ENCODE data around the gene GLCCI1. TPM values are rescaled to one million over a fixed set of nuclear protein-coding genes. Genes with fewer than 3 reads are reported as not detected.

The GLCCI1 gene
- 4.0 TPM for total RNA-seq
- long read RNA-seq, partial matches to known transcripts, result 0 of 3 reads
- long read RNA-seq, other reads (novel, unspliced or antisense), result 3 of 3 reads

DNA sequence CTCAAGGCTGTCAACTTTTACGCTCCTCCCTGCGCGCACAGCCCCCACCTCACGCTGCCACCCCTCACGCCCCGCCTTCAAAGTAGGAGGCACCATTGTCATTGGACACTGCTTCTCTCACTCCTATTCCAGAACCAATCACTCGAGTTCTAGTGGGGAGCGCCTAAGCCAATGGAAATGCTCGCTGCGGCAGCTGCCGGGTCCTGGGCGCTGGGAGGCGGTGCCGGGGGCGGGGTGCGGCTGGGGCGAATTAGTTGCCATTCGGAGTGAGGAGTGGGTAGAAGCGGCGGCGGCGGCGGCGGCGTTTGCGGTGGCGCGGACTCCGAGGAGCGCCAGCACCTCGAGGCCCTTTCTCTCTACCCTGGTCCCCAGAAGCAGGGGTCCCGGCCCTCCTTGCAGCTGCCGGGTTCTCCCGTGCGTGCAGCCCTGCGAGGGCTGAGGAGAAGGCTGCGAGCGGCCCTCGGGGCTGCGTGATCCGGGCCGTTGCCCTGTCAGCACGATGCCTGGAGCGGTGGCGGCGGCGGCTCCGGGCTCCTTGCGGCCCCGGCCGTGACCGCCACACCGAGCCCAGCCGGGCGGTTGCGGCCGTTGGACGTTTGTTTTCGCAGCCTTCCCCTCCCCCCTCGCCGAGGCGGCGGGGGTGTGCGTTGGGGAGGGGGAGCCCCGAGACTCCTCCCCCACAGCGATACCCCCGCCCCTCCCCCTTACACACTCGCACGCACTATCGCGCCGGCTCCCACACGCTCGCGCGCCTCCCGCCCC, at the start of gene GLCCI1:
TSS of gene GLCCI1 (plus strand) at position 253 of the 762 bp plus-strand sequence. CDS start 555 bp downstream, outside the sequence.
- ATAC-seq (ENCODE audit: poor library complexity) (peak; percentile 99), DNase-seq (peak; percentile 97)
- intact Hi-C loops (cut with DNase I), result no loop called here

DNA sequence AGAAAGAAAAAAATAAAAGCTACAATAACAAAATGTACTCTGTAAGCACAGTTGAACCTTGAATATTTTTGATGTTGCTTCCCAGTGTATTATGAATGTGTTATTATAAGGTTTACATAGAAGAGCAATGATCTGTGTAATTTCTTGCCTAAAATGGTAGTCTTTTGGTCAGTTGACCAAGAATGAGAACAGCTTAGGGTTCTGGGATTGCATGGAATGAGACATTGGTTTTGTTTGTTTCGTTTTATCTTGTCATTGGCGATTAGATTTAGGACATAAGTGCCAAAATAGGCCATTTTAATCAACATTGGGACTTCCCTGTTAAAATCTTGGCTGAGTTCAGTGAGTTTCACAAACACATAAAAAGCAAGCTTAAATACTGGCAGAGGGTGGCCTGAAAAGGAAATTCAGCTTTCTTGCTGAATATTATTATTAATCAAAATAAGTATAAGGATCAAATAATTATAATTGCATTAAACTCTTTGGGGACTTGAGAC, 49.1 kb upstream of the GLCCI1 start:
- no peak for ATAC-seq (ENCODE audit: poor library complexity)
- no peak for DNase-seq
- intact Hi-C loops (cut with DNase I), result no loop called here

DNA sequence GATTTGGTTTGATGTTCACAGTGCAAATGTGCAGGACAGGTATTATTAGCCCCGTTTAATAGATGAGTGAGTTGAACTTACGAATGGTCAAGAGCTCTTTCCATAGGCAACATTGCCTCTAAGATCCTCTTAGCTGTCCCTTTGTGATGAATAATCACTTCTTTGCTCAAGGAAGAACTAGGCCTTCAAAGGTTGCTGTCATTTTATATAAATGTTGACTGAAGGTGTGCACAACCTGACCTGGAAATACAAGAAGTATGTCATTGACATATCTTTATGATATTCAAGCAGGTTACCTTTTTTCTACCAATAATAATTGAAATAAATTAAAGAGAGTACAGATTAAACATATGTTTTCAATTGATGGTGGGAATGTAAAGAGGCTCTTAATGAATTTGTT, 48.5 kb upstream of the GLCCI1 start:
- intact Hi-C loops (cut with DNase I), result no loop called here
- ATAC-seq (ENCODE audit: poor library complexity) (no peak), DNase-seq (no peak)

DNA sequence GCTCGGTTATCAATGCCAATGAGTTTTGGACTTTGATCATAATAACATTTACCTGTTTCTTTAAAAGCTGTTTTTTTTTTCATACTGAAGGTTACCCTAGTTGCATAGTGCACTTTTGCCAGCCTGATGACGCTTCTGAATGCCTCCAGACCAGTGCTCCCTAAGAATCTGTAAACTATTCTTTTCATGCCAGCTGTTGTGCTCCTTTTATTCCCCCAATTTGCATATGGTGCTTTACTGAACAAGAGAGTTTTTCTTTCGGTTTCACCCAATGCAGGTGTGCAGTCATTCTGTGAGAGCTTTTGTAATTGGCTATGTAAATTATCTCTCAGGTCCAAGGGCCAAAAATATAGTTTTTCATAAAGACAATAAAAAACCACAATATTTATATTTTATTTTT, 48.1 kb upstream of the GLCCI1 start:
- intact Hi-C loops (cut with DNase I), result no loop called here
- no peak for DNase-seq
- ATAC-seq (ENCODE audit: poor library complexity), result no peak

DNA sequence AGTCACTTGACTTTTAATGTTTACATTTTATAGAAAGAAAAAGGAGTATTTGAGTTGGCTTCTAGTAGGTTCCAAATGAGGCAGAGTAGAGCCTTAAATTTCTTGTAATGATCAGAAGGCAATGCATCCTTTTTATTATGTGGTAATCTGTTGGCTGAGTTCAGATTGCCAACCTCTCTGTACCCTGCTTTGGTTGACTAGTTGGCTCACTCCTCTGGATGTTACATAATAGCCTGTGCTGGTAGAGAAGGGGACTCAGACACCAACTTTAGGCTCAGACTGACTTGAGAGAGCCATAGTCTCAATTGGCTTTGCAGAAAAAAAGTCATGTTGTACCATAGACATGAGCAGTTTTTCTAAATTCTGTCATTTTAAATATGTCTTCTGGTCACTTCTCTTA, 46.8 kb upstream of the GLCCI1 start:
- ATAC-seq (ENCODE audit: poor library complexity), result no peak
- intact Hi-C loops (cut with DNase I), result no loop called here
- DNase-seq, result no peak

DNA sequence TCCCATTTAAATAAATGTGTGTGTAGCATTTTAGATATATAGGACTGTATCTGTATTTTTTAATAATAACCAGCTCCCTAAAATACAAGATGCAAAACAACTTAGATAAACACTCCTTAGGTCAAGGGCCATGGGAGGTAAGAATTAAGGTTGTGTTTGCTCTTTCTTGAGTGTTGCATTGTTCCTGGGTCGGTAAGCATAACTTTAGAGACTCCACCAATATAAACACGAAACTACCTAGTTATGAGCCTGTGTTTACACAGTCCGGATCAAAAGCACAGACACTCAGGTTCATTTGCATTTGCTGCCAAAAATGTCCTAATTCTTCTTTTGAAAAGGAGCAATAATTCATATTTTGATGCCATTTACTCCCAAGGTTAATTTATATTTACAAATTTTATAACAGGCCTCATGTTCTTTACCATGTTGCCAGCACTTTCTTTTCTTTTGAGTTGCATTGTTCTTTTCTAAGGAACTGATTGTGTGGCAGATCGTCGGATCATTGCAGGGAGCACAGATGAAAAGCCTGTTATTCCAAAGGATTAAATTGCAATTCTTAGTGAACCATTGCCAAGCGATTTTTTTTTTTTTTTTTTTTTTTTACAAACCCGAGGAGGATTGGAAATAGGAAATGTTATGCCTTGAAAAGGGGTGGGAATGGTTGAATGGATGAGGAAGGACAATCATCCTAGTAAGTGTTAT, 45.8 kb upstream of the GLCCI1 start:
- intact Hi-C loops (cut with DNase I), result no loop called here
- DNase-seq (no peak), ATAC-seq (ENCODE audit: poor library complexity) (no peak)

DNA sequence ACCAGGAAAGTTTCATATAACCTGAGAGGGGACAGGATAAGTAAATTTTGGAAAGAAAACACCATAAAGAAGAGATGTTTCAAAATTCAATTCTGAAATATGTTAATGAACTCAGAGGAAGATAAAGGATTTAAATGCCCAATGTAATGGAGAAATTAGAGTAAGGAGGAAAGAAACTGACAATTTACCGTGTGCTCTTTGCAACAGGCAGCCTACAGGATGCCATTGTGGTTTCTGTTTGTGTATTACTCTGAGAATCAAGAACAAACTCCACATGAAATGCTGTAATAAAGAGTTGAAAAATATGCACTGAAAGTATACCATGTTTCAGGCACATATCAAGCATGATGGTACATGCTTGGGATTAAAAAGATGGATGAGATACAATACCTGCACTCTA, 44.8 kb upstream of the GLCCI1 start:
- DNase-seq, result no peak
- no peak for ATAC-seq (ENCODE audit: poor library complexity)
- intact Hi-C loops (cut with DNase I), result no loop called here

DNA sequence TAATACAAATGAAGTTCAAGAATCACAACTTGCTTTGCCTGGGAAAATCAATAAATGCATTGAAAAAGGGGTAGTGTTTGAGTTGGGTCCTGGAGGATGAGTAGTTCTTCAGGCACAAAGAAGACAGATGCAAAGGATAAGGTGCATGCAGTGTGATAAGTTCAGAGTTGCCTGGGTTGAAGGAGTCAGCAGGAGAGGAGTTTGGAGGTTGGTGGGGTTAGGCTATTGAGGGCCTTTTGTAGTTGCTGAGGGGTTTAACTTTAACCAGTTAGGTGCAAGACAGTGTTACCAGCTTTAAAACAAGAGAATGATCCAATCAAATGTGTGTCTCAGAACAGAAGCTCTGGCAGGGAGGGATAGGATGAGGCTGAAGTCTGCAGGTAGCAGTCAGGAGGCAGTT, 44.3 kb upstream of the GLCCI1 start:
- intact Hi-C loops (cut with DNase I), result no loop called here

DNA sequence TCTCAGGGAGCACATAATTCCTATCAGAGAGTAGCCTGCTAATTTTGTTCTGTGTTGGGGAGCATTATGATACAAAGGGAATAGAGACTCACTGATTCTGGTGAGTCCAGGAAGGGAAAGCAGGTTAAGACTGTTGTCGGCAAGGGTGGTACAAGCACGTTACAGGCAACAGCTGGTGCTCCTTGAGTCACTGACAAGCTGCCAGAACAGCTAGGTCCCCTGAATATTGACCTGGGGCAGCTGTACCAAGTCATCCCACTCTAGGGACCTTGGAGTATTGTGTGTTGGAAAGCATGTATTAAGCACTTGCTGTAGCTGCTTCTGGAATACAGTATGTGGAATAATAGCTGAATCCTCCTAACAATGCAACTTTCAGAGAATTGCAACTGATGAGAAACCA, 37.0 kb upstream of the GLCCI1 start:
- DNase-seq, result no peak
- ATAC-seq (ENCODE audit: poor library complexity), result no peak
- intact Hi-C loops (cut with DNase I), result no loop called here

More for the DNA sequence above, 44.3 kb upstream of the GLCCI1 start:
- DNase-seq (no peak), ATAC-seq (ENCODE audit: poor library complexity) (no peak)

DNA sequence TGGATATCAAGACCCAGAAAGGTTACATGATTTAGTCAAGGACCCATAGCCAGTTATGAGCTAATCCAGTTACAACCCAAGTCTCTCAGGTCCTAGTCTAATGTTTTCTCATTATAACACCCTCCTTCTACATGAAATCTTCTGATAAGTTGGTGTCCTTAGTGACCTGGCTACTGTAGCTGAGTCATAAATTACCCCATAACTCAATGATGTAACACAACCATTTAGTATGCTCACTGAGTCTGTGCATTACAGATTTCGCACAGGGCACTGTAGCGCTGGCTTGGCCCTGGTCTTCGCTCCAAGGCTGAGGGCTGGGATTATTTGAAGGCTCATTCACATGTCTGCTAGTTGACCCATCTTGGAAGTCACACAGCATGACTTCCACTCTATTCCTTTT, 36.0 kb upstream of the GLCCI1 start:
- ATAC-seq (ENCODE audit: poor library complexity) (no peak), DNase-seq (no peak)
- intact Hi-C loops (cut with DNase I), result no loop called here

DNA sequence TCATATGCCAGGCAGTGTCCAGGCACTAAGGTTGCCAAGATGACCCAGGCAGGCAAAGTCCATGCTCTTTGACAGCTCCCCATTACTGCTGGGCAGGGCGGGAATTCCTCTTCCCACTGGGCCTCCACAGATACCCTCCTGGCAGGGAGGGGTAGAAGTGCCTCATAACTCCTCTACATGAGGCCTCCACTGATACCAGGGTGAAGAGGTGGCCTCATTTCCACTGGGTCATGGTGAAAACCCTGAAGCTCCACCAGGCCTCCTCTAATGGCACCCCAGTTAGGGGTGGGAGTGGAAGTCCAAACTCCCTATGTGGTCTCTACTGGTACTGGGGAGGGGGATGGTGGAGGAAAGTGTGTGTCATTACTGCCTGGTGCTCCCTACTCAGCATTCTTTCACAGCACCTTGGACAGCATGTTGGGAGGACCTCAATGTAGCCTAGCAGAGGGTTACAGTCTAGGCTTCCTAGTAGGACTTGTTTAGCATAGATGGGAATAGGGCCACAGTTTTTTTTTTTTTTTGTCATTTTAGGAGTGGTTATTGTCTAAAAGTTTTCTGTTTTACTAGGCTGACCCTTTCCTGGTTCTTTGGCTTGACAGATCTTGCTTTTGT, 34.6 kb upstream of the GLCCI1 start:
- intact Hi-C loops (cut with DNase I), result no loop called here

DNA sequence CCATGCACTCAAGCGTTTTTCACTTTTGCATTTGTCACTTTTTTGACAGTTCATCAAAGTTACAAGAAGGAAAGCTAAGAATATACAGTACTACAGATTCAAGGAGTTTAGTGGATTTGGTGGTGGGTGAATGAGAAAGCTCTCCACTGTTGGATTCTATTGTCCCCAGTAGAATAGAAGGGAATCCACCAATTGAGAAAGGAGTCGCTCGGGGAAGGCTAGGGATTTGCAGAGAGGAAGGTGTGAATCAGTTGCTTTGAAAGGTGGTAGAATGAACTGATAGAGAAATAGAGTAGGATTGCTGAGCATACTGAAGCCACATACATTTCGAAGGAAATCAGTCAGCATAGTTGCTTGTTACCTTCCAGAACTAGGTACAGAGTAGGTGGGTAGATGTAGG, 33.7 kb upstream of the GLCCI1 start:
- no peak for DNase-seq
- ATAC-seq (ENCODE audit: poor library complexity), result no peak
- intact Hi-C loops (cut with DNase I), result no loop called here

More for the DNA sequence above, 34.6 kb upstream of the GLCCI1 start:
- DNase-seq (no peak), ATAC-seq (ENCODE audit: poor library complexity) (no peak)

DNA sequence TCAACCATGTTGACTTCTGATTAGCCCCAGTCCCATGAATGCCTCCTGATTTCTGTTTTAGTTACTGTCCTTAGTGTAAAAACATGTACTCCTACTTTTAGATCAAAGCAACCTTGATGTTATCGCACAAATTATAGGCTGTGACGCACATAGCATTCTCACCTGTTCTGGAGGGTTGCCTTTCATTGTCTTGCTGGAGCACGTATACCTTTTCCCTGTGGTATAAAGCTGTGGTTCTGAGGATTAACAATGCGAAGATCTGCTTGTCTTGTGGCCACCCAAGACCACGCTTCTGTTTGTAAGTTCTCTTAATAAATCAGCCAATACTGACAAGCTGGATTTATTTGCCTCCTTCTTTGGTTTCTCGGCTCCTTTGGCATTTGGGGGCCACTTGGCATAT, 30.1 kb upstream of the GLCCI1 start:
- intact Hi-C loops (cut with DNase I), result no loop called here
- no peak for DNase-seq
- ATAC-seq (ENCODE audit: poor library complexity), result no peak

DNA sequence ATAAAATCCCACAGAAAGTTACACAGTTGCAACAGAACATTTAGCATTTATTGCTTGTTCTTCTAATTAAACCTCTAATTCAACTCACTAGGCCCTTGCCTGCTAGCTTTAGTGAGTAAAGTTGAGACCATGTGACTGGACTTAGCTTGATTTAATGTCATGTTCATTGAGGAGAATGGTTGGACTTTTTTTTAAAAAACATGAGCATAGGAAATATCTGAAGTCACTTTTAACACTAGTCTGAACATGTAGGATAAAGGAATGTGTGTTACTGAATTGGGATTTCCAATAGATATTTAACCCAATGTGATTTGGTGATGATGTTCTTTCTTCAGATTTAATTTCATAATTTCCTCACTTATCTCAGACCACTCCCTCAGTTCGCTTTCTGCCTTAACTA, 24.6 kb upstream of the GLCCI1 start:
- DNase-seq (no peak), ATAC-seq (ENCODE audit: poor library complexity) (no peak)
- intact Hi-C loops (cut with DNase I), result no loop called here

DNA sequence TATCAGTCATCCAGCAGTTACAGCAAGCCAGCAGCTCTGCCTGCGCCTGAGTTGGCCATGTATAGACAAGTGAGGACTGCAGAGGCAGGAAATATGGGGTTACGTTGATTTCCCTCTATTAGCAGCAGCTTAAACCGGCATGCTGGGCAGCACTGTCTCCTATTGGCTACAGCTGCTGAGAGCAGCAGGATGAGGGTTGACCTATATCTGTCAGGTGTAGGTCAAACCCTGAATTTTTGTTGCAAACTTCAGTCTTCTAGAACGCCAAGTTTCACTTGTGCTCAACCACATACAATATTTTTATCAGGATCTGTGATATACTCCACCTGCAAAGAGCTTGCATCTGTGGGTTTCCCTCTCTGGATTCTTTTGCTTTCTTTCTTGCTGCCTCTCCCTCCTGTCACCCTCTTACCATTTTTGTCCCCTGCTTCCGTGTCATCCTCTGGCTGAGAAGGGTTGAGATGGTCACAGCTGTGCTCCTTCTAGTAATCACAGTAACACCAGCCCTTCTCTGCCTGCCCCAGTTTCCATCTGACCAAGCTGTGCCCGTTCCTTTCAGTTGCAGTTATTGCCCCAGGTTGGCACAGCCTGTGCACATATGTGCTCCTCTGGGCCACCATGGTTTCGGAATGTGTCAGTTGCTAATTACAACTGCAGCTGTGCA, 23.8 kb upstream of the GLCCI1 start:
- ATAC-seq (ENCODE audit: poor library complexity) (no peak), DNase-seq (no peak)
- intact Hi-C loops (cut with DNase I), result no loop called here

DNA sequence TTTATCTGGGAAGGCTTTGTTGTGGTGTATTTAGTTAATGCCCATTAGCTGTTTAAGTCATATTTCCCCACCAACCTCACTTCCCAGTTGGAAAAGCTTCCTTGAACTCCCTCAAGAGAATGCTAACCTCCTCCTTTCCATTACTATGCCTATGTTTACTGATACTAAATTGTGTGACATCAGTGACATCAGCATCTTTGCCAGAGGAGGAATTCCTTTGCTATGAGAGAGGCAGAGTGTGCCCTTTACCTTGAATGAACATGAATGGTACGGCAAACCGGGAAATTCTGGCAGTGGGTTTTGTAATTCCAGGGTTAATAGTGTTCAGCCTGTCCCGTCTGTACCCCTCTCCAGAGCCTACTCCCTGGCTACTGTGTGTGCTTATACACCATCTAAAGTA, 22.1 kb upstream of the GLCCI1 start:
- intact Hi-C loops (cut with DNase I), result no loop called here
- DNase-seq (no peak), ATAC-seq (ENCODE audit: poor library complexity) (no peak)

DNA sequence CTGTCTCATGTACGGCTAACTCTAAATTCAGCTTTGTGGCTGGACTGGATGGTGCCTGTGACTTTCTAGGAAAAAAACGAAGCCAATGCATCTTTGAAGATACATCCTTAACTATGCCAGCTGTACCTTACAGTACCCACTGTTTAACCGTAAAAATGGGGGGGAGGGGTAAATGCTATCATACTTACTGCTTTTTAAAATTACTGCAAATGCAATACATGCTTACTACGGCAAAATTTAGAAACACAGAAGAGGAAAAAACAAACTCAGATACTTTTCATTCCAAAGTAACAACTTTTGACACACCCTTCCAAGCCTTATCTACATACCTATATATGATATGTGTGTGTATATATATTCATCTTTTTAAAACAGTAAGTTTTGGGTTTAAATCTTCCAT, 20.4 kb upstream of the GLCCI1 start:
- ATAC-seq (ENCODE audit: poor library complexity) (no peak), DNase-seq (no peak)
- intact Hi-C loops (cut with DNase I), result no loop called here

DNA sequence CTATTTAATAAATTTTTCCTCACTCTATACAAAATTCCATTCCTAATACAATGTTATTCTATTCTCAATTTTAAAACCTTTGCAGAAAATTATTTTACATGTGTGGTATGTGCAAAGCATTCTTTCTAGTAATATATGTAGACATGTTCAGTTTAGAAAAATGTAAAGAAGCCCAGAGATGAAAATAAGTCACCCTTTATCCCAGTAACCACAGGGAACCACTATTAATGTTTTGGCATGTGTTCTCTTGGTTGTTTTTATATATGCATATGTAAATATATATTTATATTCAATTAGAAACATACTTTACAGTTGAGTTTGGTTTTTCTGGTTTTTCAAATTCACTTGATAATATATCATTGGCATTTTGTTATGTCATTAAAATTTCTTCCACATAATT, 14.8 kb upstream of the GLCCI1 start:
- intact Hi-C loops (cut with DNase I), result no loop called here
- ATAC-seq (ENCODE audit: poor library complexity) (no peak), DNase-seq (no peak)

DNA sequence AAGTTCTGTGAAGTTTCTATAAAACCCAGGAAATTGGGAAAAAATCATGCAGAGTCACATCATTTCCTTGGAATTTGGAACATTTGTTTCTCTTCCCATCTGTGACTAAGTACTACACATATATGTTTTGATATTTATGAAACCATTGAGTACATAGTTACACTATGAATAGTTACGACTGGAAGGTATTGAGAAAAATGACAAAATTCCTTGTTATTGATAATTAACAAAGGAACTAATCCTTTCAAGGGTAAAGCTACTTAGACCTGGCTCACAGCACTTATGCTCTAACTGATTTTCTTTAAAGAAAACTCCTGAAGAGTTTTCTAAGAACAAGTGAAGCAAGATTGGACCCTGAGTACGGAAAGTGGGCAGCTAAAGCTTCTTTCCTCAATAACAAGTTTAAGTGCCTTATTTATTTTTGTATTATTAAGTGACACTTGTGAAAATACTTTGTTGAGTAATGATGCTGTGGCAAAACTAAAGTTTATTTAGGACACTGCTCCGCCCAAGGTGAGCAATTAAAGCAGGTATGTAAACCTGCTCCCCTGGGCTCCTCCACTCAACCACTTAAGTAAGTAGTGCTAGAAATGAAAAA, 12.0 kb upstream of the GLCCI1 start:
- no peak for DNase-seq
- intact Hi-C loops (cut with DNase I), result no loop called here
- no peak for ATAC-seq (ENCODE audit: poor library complexity)
